ENCODE results near the gene EXD3. TPM values are rescaled to one million over a fixed set of nuclear protein-coding genes. Genes with fewer than 3 reads are reported as not detected.

Gene EXD3
- polyA plus RNA-seq, 2 of the 4 experiments (the other 2 are of a cell fraction): 3.4 to 4.5 TPM

GRCh38 chr9:137313956-137314560 lies 108.9 kb downstream of the EXD3 start:
- ATAC-seq: no peak
- DNase-seq (ENCODE audit: low read depth in 1 of 2, low spot score in 1 of 2): peak in 1 of 2 experiments; percentile 20
- no peaks in the 10 kb centered on the region for H3K9me3 ChIP-seq
- peaks cover 42% of the 10 kb centered on the region for H3K4me1 ChIP-seq
- peak overlapping the region in 1 of 2 experiments; percentile 96; a peak in 3 of 6 replicates for H3K27ac ChIP-seq
- ChIA-PET POLR2A (no interaction called here), CTCF (interaction anchor here (1.3 to 2.3 kb wide), 3 partner anchors 12 to 109 kb away, joined by 4 to 7 read pairs (median 5); partner anchors contain the start of genes EXD3, NOXA1 and NRARP)
- no peak overlapping the region for H3K4me3 ChIP-seq
- H3K4me2 ChIP-seq: no peak overlapping the region
- TF ChIP-seq FOSL2 (IDR thresholded peaks at IDR 0.05) (no peak), FOSL2 (CRISPR knock-in tag; IDR thresholded peaks at IDR 0.05) (no peak), BHLHE40 (IDR thresholded peaks at IDR 0.05; ENCODE audit: low read depth, low read length) (no peak), RFX5 (IDR thresholded peaks at IDR 0.05) (no peak), REST (IDR thresholded peaks at IDR 0.05) (no peak), RCOR1 (IDR thresholded peaks at IDR 0.05; ENCODE audit: low read depth, low read length) (no peak), ESRRA (IDR thresholded peaks at IDR 0.05; ENCODE audit: borderline replicate concordance, low read length) (no peak), HEYL (CRISPR knock-in tag; IDR thresholded peaks at IDR 0.05) (no peak), GATA3 (IDR thresholded peaks at IDR 0.05; ENCODE audit: borderline replicate concordance) (no peak)
- TF ChIP-seq, protein P1, sequence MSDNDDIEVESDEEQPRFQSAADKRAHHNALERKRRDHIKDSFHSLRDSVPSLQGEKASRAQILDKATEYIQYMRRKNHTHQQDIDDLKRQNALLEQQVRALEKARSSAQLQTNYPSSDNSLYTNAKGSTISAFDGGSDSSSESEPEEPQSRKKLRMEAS (IDR thresholded peaks at IDR 0.05): no peak
- 90% methylated on average over 19 of the region's 24 CpGs for WGBS (ENCODE audit: missing lambda C conversion rate)
- FAIRE-seq: no peak

GRCh38 chr9:137313326-137313936 lies 109.5 kb downstream of the EXD3 start:
- DNase-seq (ENCODE audit: low read depth in 1 of 2, low spot score in 1 of 2) (peak in 1 of 2 experiments; percentile 27), ATAC-seq (no peak; a peak in 1 of 6 replicates), FAIRE-seq (no peak)
- H3K9me3 ChIP-seq: no peaks in the 10 kb centered on the region
- H3K4me2 ChIP-seq: no peak overlapping the region
- 80% methylated on average over 6 of the region's 9 CpGs for WGBS (ENCODE audit: missing lambda C conversion rate)
- CTCF ChIA-PET: interaction anchor here (1.1 to 2.3 kb wide), 3 partner anchors 9 to 27 kb away, joined by 4 to 10 read pairs (median 7); partner anchors contain the start of gene NRARP
- H3K4me3 ChIP-seq: no peak overlapping the region
- H3K27ac ChIP-seq: peak overlapping the region in 1 of 2 experiments; percentile 11; a peak in 3 of 6 replicates
- POLR2A ChIA-PET: no interaction called here
- TF ChIP-seq, protein P2, sequence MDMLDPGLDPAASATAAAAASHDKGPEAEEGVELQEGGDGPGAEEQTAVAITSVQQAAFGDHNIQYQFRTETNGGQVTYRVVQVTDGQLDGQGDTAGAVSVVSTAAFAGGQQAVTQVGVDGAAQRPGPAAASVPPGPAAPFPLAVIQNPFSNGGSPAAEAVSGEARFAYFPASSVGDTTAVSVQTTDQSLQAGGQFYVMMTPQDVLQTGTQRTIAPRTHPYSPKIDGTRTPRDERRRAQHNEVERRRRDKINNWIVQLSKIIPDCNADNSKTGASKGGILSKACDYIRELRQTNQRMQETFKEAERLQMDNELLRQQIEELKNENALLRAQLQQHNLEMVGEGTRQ (IDR thresholded peaks at IDR 0.05): no peak
- no peak for TF ChIP-seq TP53 (CRISPR knock-in tag; IDR thresholded peaks at IDR 0.05)
- TF ChIP-seq RNF2 (IDR thresholded peaks at IDR 0.05; ENCODE audit: borderline replicate concordance, low read depth): no peak
- no peak for TF ChIP-seq TFCP2L1 (CRISPR knock-in tag; IDR thresholded peaks at IDR 0.05)
- no peak for TF ChIP-seq CHD2 (IDR thresholded peaks at IDR 0.05; ENCODE audit: low read length, partially characterized antibody)
- TF ChIP-seq ZNF302 (CRISPR knock-in tag; IDR thresholded peaks at IDR 0.05): no peak
- TF ChIP-seq MAFK (IDR thresholded peaks at IDR 0.05; ENCODE audit: partially characterized antibody): no peak
- no peak for TF ChIP-seq BHLHE40 (IDR thresholded peaks at IDR 0.05; ENCODE audit: low read depth, low read length)
- H3K4me1 ChIP-seq: peaks cover 42% of the 10 kb centered on the region
